Sigmoid colon (tissue), 7 donors: ENCODE measurements around the gene LRP1B. TPM values are rescaled to one million over a fixed set of nuclear protein-coding genes. Genes with fewer than 3 reads are reported as not detected.

Experiments
- DNase-seq: peaks from one replicate; pipeline ENCODE4 v3.0.0-alpha.2; 2019
- H3K27ac ChIP-seq, 4 donors: fragments of 200-600 bp; sonication (generic); one replicate each; pipeline ENCODE4 v1.5.1; 2016 to 2019; ENCODE audit warnings: mild to moderate bottlenecking in 1 of 4
- H3K27me3 ChIP-seq, 3 donors: fragments of 200-600 bp; sonication (generic); one replicate each; pipeline ENCODE4 v1.5.1; 2019; ENCODE audit warnings: mild to moderate bottlenecking in 1 of 3
- H3K36me3 ChIP-seq, 4 donors: fragments of 200-600 bp; sonication (generic); one replicate each; pipeline ENCODE4 v1.5.1; 2016 to 2019
- H3K4me1 ChIP-seq, 4 donors: fragments of 200-600 bp; sonication (generic); one replicate each; pipeline ENCODE4 v1.5.1; 2017 to 2019
- H3K4me3 ChIP-seq, 4 donors: fragments of 200-600 bp; sonication (generic); one replicate each; pipeline ENCODE4 v1.5.1; 2017 to 2019; ENCODE audit warnings: mild to moderate bottlenecking in 2 of 4, moderate library complexity in 1 of 4
- H3K9me3 ChIP-seq, 4 donors: fragments of 200-600 bp in 3 of 4; sonication (generic) in 3 of 4; one replicate each; pipeline versions ENCODE4 v1.5.1 to v1.6.1; 2013 to 2019
- CTCF ChIP-seq, 4 experiments: fragments of 450-650 bp in 3 of 4; fragments of 200-600 bp in 1 of 4; IDR thresholded peaks; one replicate each; pipeline ENCODE4 v1.5.1; 2016 to 2019; ENCODE audit warnings: antibody characterized with exemption in 4 of 4, mild to moderate bottlenecking in 3 of 4, moderate library complexity in 2 of 4
- EP300 ChIP-seq, 4 donors: sonication (generic); formaldehyde crosslinking; IDR thresholded peaks; one replicate each; pipeline ENCODE4 v1.6.1; 2017; ENCODE audit warnings: antibody characterized with exemption in 4 of 4
- POLR2A ChIP-seq, 2 donors: fragments of 450-650 bp; IDR thresholded peaks; one replicate each; pipeline ENCODE4 v1.6.1; 2016; ENCODE audit warnings: antibody characterized with exemption in 2 of 2, mild to moderate bottlenecking in 2 of 2, moderate library complexity in 2 of 2
- POLR2AphosphoS5 ChIP-seq, 4 donors: sonication (generic); formaldehyde crosslinking; IDR thresholded peaks; one replicate each; pipeline ENCODE4 v1.6.1; 2017; ENCODE audit warnings: antibody characterized with exemption in 4 of 4
- WGBS, 2 donors: extraction: QIAGEN DNeasy Blood & Tissue Kit; methylation state at CpG; one replicate each; pipeline ENCODE4 v1.1.7; 2013; 5-methylcytosine and 5-hydroxymethylcytosine counted together
- intact Hi-C: fragments of 100-400 bp; cut with DNase I; formaldehyde crosslinking; loops from one replicate; pipeline ENCODE4 v1.15.1; 2023
- polyA plus RNA-seq, 3 donors: library from polyadenylated mRNA; stranded (reverse); fragments of 200-250 nt; gene quantifications; one replicate each; pipeline ENCODE4 v1.2.3, GENCODE V29; 2013
- total RNA-seq, 4 donors: library from RNA; depleted of rRNA; stranded (reverse); fragments of >200 nt; gene quantifications; one replicate each; pipeline ENCODE4 v1.1.0, GENCODE V29; 2016
- donor health status: healthy with polysubstance abuse.
- donor health status: Bipolar disorder and iron deficiency.
- donor health status: healthy.

Gene LRP1B
- total and polyA plus RNA-seq, 7 donors, result 0.06 to 5.1 (median 2.0) TPM; not detected in 1

- no peaks in the 10 kb centered on the region for H3K27me3 ChIP-seq
- no peaks in the 10 kb centered on the region for H3K4me1 ChIP-seq
- no peak overlapping the region for H3K27ac ChIP-seq
- DNase-seq, result no peak
- H3K9me3 ChIP-seq, result no peaks in the 10 kb centered on the region
- no peak for TF ChIP-seq CTCF (IDR thresholded peaks at IDR 0.05)
- no peak for TF ChIP-seq POLR2AphosphoS5 (IDR thresholded peaks at IDR 0.05)
- TF ChIP-seq POLR2A (IDR thresholded peaks at IDR 0.05), result no peak
- no peak for TF ChIP-seq EP300 (IDR thresholded peaks at IDR 0.05)
- intact Hi-C loops, result no loop called here
- H3K4me3 ChIP-seq, result no peak overlapping the region
- H3K36me3 ChIP-seq, result no peaks in the 10 kb centered on the region
- 21 to 69% methylated on average over 4 of the region's 4 CpGs for WGBS, 2 donors
Measured at GRCh38 chr2:141899740-141900139, 231.1 kb downstream of the LRP1B start.

- no peak for DNase-seq
- intact Hi-C loops, result no loop called here
- TF ChIP-seq CTCF (IDR thresholded peaks at IDR 0.05), result no peak
- no peak for TF ChIP-seq POLR2A (IDR thresholded peaks at IDR 0.05)
- no peak for TF ChIP-seq EP300 (IDR thresholded peaks at IDR 0.05)
- no peak for TF ChIP-seq POLR2AphosphoS5 (IDR thresholded peaks at IDR 0.05)
- no peaks in the 10 kb centered on the region for H3K27me3 ChIP-seq
- H3K4me3 ChIP-seq, result no peak overlapping the region
- WGBS, 2 donors, result 74 to 77% methylated on average over 1 of the region's 1 CpG
- H3K36me3 ChIP-seq, result no peaks in the 10 kb centered on the region
- H3K27ac ChIP-seq, result no peak overlapping the region
- H3K9me3 ChIP-seq, result no peaks in the 10 kb centered on the region
- no peaks in the 10 kb centered on the region for H3K4me1 ChIP-seq
Measured at GRCh38 chr2:141889788-141890187, 241.0 kb downstream of the LRP1B start.

GRCh38 chr2:141888987-141889555 is 241.7 kb downstream of the LRP1B start:
- 58 to 76% methylated on average over 1 of the region's 1 CpG for WGBS, 2 donors
- Histone ChIP-seq H3K27me3 (no peaks in the 10 kb centered on the region), H3K9me3 (no peaks in the 10 kb centered on the region), H3K4me1 (no peaks in the 10 kb centered on the region), H3K36me3 (no peaks in the 10 kb centered on the region), H3K4me3 (no peak overlapping the region), H3K27ac (no peak overlapping the region)
- TF ChIP-seq CTCF (IDR thresholded peaks at IDR 0.05) (no peak), EP300 (IDR thresholded peaks at IDR 0.05) (no peak), POLR2AphosphoS5 (IDR thresholded peaks at IDR 0.05) (no peak), POLR2A (IDR thresholded peaks at IDR 0.05) (no peak)
- intact Hi-C loops, result no loop called here
- no peak for DNase-seq

- Histone ChIP-seq H3K36me3 (no peaks in the 10 kb centered on the region), H3K27me3 (no peaks in the 10 kb centered on the region), H3K4me3 (no peak overlapping the region), H3K4me1 (no peaks in the 10 kb centered on the region), H3K9me3 (no peaks in the 10 kb centered on the region), H3K27ac (no peak overlapping the region)
- 85 to 90% methylated on average over 3 of the region's 3 CpGs for WGBS, 2 donors
- TF ChIP-seq POLR2A (IDR thresholded peaks at IDR 0.05), result no peak
- TF ChIP-seq POLR2AphosphoS5 (IDR thresholded peaks at IDR 0.05), result no peak
- no peak for TF ChIP-seq CTCF (IDR thresholded peaks at IDR 0.05)
- TF ChIP-seq EP300 (IDR thresholded peaks at IDR 0.05), result no peak
- intact Hi-C loops, result no loop called here
- no peak for DNase-seq
Measured at GRCh38 chr2:141887363-141887762, 243.5 kb downstream of the LRP1B start.

GRCh38 chr2:141878016-141878415 is 252.8 kb downstream of the LRP1B start:
- Histone ChIP-seq H3K27me3 (no peaks in the 10 kb centered on the region), H3K27ac (no peak overlapping the region), H3K36me3 (no peaks in the 10 kb centered on the region), H3K9me3 (no peaks in the 10 kb centered on the region), H3K4me3 (no peak overlapping the region), H3K4me1 (no peaks in the 10 kb centered on the region)
- intact Hi-C loops, result no loop called here
- WGBS, 2 donors, result 77 to 82% methylated on average over 1 of the region's 1 CpG
- DNase-seq, result no peak
- TF ChIP-seq CTCF (IDR thresholded peaks at IDR 0.05), result no peak
- TF ChIP-seq POLR2AphosphoS5 (IDR thresholded peaks at IDR 0.05), result no peak
- TF ChIP-seq EP300 (IDR thresholded peaks at IDR 0.05), result no peak
- TF ChIP-seq POLR2A (IDR thresholded peaks at IDR 0.05), result no peak
